AG09309 (cell line): ENCODE results near the gene CUBN.

Experiments
- DNase-seq: peaks from one replicate; pipeline ENCODE4 v3.0.0-alpha.2; 2010; ENCODE audit warnings: low read depth
- H3K4me3 ChIP-seq: 2 replicates; pipeline ENCODE4 v1.5.1; 2011; ENCODE audit warnings: mild to moderate bottlenecking, low read depth, low read length, moderate library complexity; ENCODE audit not compliant: control insufficient read depth
- CTCF ChIP-seq: IDR thresholded peaks from 2 replicates; pipeline ENCODE4 v1.5.1; 2011; ENCODE audit warnings: mild to moderate bottlenecking, low read depth, low read length, inconsistent platforms; ENCODE audit not compliant: insufficient read depth, control insufficient read depth; ENCODE audit errors: missing control alignments

CUBN gene

GRCh38 chr10:16822027-16822426 lies 307.6 kb downstream of the CUBN start:
- no peak overlapping the region for H3K4me3 ChIP-seq
- TF ChIP-seq CTCF, result no peak
- no peak for DNase-seq

GRCh38 chr10:16820421-16820820 lies 309.2 kb downstream of the CUBN start:
- TF ChIP-seq CTCF, result no peak
- H3K4me3 ChIP-seq, result no peak overlapping the region
- DNase-seq, result no peak

- no peak for DNase-seq
- no peak overlapping the region for H3K4me3 ChIP-seq
- no peak for TF ChIP-seq CTCF
Observed at GRCh38 chr10:16820018-16820417, 309.6 kb downstream of the CUBN start.

GRCh38 chr10:16819436-16819835 lies 310.2 kb downstream of the CUBN start:
- no peak for TF ChIP-seq CTCF
- H3K4me3 ChIP-seq, result no peak overlapping the region
- no peak for DNase-seq

GRCh38 chr10:16819026-16819425 lies 310.6 kb downstream of the CUBN start:
- no peak for TF ChIP-seq CTCF
- no peak overlapping the region for H3K4me3 ChIP-seq
- no peak for DNase-seq

GRCh38 chr10:16817125-16818019 lies 312.2 kb downstream of the CUBN start, which contains the start of gene RSU1:
RSU1 (minus strand) TSS chr10:16817424; CDS start chr10:16817081, 343 bp downstream.
- peak; percentile 99 for DNase-seq
- no peak for TF ChIP-seq CTCF
- peak within 1 kb of the TSS; percentile 97 for H3K4me3 ChIP-seq

- H3K4me3 ChIP-seq, result peak overlapping the region; percentile 97
- DNase-seq, result no peak
- TF ChIP-seq CTCF, result no peak
Observed at GRCh38 chr10:16816830-16817124, 312.8 kb downstream of the CUBN start.
